HG02588 (cell line): ENCODE measurements around the gene NRXN3.

Experiments
- ATAC-seq: cut with Tn5 transposase; IDR thresholded peaks from one replicate; pipeline ENCODE4 v1.9.1; 2021; ENCODE audit warnings: mild to moderate bottlenecking, moderate library complexity; ENCODE audit not compliant: unreplicated experiment

The NRXN3 gene

GRCh38 chr14:79424462-79424861 is 1254.3 kb downstream of the NRXN3 start:
- no peak for ATAC-seq

GRCh38 chr14:79426103-79426755 is 1256.1 kb downstream of the NRXN3 start:
- no peak for ATAC-seq

GRCh38 chr14:79432640-79433039 is 1262.5 kb downstream of the NRXN3 start:
- no peak for ATAC-seq

- ATAC-seq, result no peak
Observed at GRCh38 chr14:79436335-79436734, 1266.2 kb downstream of the NRXN3 start.

GRCh38 chr14:79437951-79438350 is 1267.8 kb downstream of the NRXN3 start:
- ATAC-seq, result no peak

- no peak for ATAC-seq
Observed at GRCh38 chr14:79438696-79439342, 1268.6 kb downstream of the NRXN3 start.

- ATAC-seq, result no peak
Observed at GRCh38 chr14:79442786-79443185, 1272.6 kb downstream of the NRXN3 start.

- no peak for ATAC-seq
Observed at GRCh38 chr14:79443602-79444001, 1273.4 kb downstream of the NRXN3 start.

GRCh38 chr14:79448960-79449359 is 1278.8 kb downstream of the NRXN3 start:
- ATAC-seq, result no peak

- ATAC-seq, result no peak
Observed at GRCh38 chr14:79451601-79452000, 1281.4 kb downstream of the NRXN3 start.

- no peak for ATAC-seq
Observed at GRCh38 chr14:79453276-79453675, 1283.1 kb downstream of the NRXN3 start.

- ATAC-seq, result no peak
Observed at GRCh38 chr14:79464468-79464867, 1294.3 kb downstream of the NRXN3 start.

- ATAC-seq, result no peak
Observed at GRCh38 chr14:79465651-79466050, 1295.5 kb downstream of the NRXN3 start.

- ATAC-seq, result no peak
Observed at GRCh38 chr14:79466938-79467527, 1296.9 kb downstream of the NRXN3 start.

- no peak for ATAC-seq
Observed at GRCh38 chr14:79467835-79468234, 1297.7 kb downstream of the NRXN3 start.

GRCh38 chr14:79468486-79468885 is 1298.3 kb downstream of the NRXN3 start:
- no peak for ATAC-seq

- ATAC-seq, result no peak
Observed at GRCh38 chr14:79473651-79474050, 1303.5 kb downstream of the NRXN3 start.

GRCh38 chr14:79475887-79476532 is 1305.8 kb downstream of the NRXN3 start:
- no peak for ATAC-seq

GRCh38 chr14:79476552-79476951 is 1306.4 kb downstream of the NRXN3 start:
- no peak for ATAC-seq

GRCh38 chr14:79480212-79480611 is 1310.0 kb downstream of the NRXN3 start:
- ATAC-seq, result no peak

- ATAC-seq, result no peak
Observed at GRCh38 chr14:79482825-79483224, 1312.7 kb downstream of the NRXN3 start.
